HFF-Myc (cell line): ENCODE measurements around the gene SH3RF2.
"Not testable (repeated sequence)": the region's sequence is repeated elsewhere in the genome, so short reads cannot be mapped to it uniquely, and the experiment has no call there.

ENCODE experiments used
- DNase-seq: peaks from one replicate; pipeline ENCODE4 v3.0.0-alpha.2; 2011; ENCODE audit warnings: low read depth; ENCODE audit errors: extremely low read depth
- H3K4me3 ChIP-seq: replicated peaks from 2 replicates; pipeline ENCODE4 v1.5.1; 2011; ENCODE audit warnings: low read depth, mild to moderate bottlenecking, control low read depth, low read length
- TF ChIP-seq, protein P1 (sequence below): IDR thresholded peaks from 2 replicates; pipeline ENCODE4 v1.5.1; 2012; ENCODE audit warnings: mild to moderate bottlenecking, low read depth, low read length, control low read depth; ENCODE audit errors: missing control alignments

The SH3RF2 gene

GRCh38 chr5:146006470-146007190 lies 70.3 kb downstream of the SH3RF2 start:
- TF ChIP-seq, protein P1, sequence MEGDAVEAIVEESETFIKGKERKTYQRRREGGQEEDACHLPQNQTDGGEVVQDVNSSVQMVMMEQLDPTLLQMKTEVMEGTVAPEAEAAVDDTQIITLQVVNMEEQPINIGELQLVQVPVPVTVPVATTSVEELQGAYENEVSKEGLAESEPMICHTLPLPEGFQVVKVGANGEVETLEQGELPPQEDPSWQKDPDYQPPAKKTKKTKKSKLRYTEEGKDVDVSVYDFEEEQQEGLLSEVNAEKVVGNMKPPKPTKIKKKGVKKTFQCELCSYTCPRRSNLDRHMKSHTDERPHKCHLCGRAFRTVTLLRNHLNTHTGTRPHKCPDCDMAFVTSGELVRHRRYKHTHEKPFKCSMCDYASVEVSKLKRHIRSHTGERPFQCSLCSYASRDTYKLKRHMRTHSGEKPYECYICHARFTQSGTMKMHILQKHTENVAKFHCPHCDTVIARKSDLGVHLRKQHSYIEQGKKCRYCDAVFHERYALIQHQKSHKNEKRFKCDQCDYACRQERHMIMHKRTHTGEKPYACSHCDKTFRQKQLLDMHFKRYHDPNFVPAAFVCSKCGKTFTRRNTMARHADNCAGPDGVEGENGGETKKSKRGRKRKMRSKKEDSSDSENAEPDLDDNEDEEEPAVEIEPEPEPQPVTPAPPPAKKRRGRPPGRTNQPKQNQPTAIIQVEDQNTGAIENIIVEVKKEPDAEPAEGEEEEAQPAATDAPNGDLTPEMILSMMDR, result no peak
- DNase-seq, result no peak
- no peak overlapping the region for H3K4me3 ChIP-seq

DNA sequence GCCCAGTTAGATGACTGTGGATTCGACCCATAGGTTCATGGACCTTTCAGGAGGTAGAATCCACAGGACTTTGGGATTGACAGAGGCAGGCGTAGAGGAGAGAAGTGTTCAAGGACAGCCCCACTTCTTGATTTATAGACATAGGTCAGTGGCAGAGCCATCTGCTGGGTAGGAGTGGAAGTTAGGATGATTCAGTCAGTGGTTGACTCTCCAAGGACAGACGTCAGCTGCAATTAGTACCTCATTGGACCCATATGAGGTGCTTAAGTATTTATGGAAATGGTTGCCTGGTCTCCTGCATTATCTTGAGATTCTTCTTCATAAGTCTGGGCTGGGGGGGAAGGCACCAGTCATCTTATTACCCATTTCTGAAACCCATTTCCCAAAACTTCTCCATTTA lies 70.9 kb downstream of the SH3RF2 start:
- peak; percentile 15 for DNase-seq
- H3K4me3 ChIP-seq, result no peak overlapping the region
- TF ChIP-seq, protein P1, result no peak

DNA sequence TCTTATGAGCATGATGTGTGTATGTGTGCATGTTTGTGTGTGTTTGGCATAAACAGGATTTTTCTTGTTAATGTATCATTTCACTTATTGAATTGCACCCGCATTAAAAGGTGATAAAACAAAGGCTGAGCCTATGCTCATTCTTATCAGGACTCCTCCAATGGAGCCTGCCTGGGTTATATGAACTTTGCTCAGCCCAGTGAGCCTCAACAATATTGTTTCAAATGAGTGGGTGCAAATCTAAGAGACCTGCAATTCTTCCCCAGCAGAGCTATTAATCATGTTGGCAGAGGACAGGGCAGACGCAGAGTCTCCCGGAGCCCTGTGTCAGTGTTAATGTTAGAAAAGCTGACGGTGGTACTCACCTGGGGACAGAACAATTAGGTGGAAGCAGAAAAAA lies 71.6 kb downstream of the SH3RF2 start:
- no peak overlapping the region for H3K4me3 ChIP-seq
- TF ChIP-seq, protein P1, result no peak
- DNase-seq, result no peak

DNA sequence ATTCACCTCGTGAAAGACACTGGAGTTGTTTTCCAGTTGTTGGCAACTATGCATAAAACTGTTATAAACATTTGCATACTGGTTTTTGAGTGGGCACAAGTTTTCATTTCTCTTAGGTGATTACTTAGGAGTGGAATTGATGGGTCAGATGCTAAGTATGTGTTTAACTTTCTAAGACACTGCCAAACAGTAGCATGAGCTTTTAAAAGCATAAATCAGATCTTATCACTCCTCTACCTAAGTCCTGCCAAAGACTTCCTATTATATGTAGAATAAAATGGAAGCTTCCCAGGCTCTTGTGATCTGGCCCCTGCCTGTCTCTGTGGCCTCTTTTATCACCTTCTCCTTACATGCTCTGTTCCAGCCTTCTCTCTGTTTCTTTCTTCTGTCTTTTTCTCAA lies 72.6 kb downstream of the SH3RF2 start:
- no peak for DNase-seq
- H3K4me3 ChIP-seq, result no peak overlapping the region
- TF ChIP-seq, protein P1, result no peak

- DNase-seq, H3K4me3 ChIP-seq: not testable (repeated sequence)
These were observed 74.1 kb downstream of the SH3RF2 start for GRCh38 chr5:146010447-146010846.

- H3K4me3 ChIP-seq, result no peak overlapping the region
- DNase-seq, result no peak
- TF ChIP-seq, protein P1, result no peak
These were observed 77.4 kb downstream of the SH3RF2 start for GRCh38 chr5:146013761-146014160.

DNA sequence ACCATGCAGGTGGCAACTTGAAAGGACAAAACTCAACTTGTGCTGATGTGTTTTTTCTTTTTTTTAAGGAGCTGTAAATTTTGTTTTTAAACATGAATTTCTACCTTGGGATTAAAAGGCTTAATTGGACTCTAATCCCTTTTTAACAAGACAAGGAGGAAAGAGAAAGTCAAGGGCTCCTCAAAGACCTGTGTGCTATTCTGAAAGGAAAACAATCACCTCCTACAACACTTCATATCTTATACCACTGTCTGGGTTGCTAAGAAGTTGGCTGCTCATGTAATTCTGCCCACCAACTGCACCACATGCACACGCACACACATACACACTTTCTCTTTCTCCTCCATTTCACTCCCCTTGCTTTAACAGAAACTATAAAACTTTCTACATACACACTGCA lies 78.6 kb downstream of the SH3RF2 start:
- TF ChIP-seq, protein P1, result no peak
- no peak overlapping the region for H3K4me3 ChIP-seq
- no peak for DNase-seq
